Skeletal muscle satellite cell (primary cell): ENCODE measurements around the gene SNX14.
"Not testable (repeated sequence)": the region's sequence is repeated elsewhere in the genome, so short reads cannot be mapped to it uniquely, and the experiment has no call there.

Source experiments
- H3K27me3 ChIP-seq: 2 replicates; pipeline ENCODE4 v1.7.0; 2013; ENCODE audit warnings: low read length; ENCODE audit not compliant: control insufficient read depth, insufficient read depth
- H3K36me3 ChIP-seq: 2 replicates; pipeline ENCODE4 v1.7.0; 2013; ENCODE audit warnings: mild to moderate bottlenecking, control low read depth, low read length; ENCODE audit not compliant: insufficient read depth
- H3K4me1 ChIP-seq: 2 replicates; pipeline ENCODE4 v1.7.0; 2013; ENCODE audit warnings: low read length; ENCODE audit not compliant: control insufficient read depth, insufficient read depth
- H3K4me2 ChIP-seq: 2 replicates; pipeline ENCODE4 v1.7.0; 2013; ENCODE audit warnings: mild to moderate bottlenecking, low read length
- H3K4me3 ChIP-seq: 2 replicates; pipeline ENCODE4 v1.7.0; 2013; ENCODE audit warnings: low read length
- H3K9ac ChIP-seq: 2 replicates; pipeline ENCODE4 v1.7.0; 2013; ENCODE audit warnings: mild to moderate bottlenecking, low read depth, low read length, moderate library complexity
- H3K9me3 ChIP-seq: replicated peaks from 2 replicates; pipeline ENCODE4 v1.7.0; 2013; ENCODE audit warnings: mild to moderate bottlenecking, control low read depth, low read length

SNX14 gene

GRCh38 chr6:85620308-85620707 lies 26.6 kb upstream of the SNX14 start:
- Histone ChIP-seq H3K4me2 (no peak overlapping the region), H3K9ac (no peak overlapping the region), H3K9me3 (no peaks in the 10 kb centered on the region), H3K36me3 (peaks cover 96% of the 10 kb centered on the region), H3K27me3 (no peaks in the 10 kb centered on the region), H3K4me3 (no peak overlapping the region), H3K4me1 (peaks cover 7% of the 10 kb centered on the region)

GRCh38 chr6:85614780-85615179 lies 21.1 kb upstream of the SNX14 start:
- H3K4me3 ChIP-seq, result no peak overlapping the region
- H3K4me2 ChIP-seq, result no peak overlapping the region
- H3K27me3 ChIP-seq, result no peaks in the 10 kb centered on the region
- H3K4me1 ChIP-seq, result no peaks in the 10 kb centered on the region
- no peaks in the 10 kb centered on the region for H3K9me3 ChIP-seq
- H3K9ac ChIP-seq, result no peak overlapping the region
- peaks cover 99% of the 10 kb centered on the region for H3K36me3 ChIP-seq

GRCh38 chr6:85612690-85613474 lies 19.2 kb upstream of the SNX14 start:
- no peak overlapping the region for H3K9ac ChIP-seq
- peaks cover 97% of the 10 kb centered on the region for H3K36me3 ChIP-seq
- H3K4me2 ChIP-seq, result no peak overlapping the region

GRCh38 chr6:85610182-85610895 lies 16.7 kb upstream of the SNX14 start:
- H3K4me1 ChIP-seq, result no peaks in the 10 kb centered on the region
- H3K9me3 ChIP-seq, result no peaks in the 10 kb centered on the region
- no peaks in the 10 kb centered on the region for H3K27me3 ChIP-seq
- no peak overlapping the region for H3K9ac ChIP-seq
- H3K36me3 ChIP-seq, result peaks cover 90% of the 10 kb centered on the region
- H3K4me2 ChIP-seq, result no peak overlapping the region
- no peak overlapping the region for H3K4me3 ChIP-seq

More at GRCh38 chr6:85612690-85613474, 19.2 kb upstream of the SNX14 start:
- Histone ChIP-seq H3K27me3 (no peaks in the 10 kb centered on the region), H3K4me3 (no peak overlapping the region), H3K9me3 (no peaks in the 10 kb centered on the region), H3K4me1 (no peaks in the 10 kb centered on the region)

- Histone ChIP-seq H3K9ac (no peak overlapping the region), H3K27me3 (no peaks in the 10 kb centered on the region), H3K36me3 (peaks cover 29% of the 10 kb centered on the region), H3K4me1 (no peaks in the 10 kb centered on the region), H3K9me3 (no peaks in the 10 kb centered on the region), H3K4me2 (no peak overlapping the region), H3K4me3 (no peak overlapping the region)
Observed at GRCh38 chr6:85602100-85602499, 8.4 kb upstream of the SNX14 start.

- no peaks in the 10 kb centered on the region for H3K9me3 ChIP-seq
- no peaks in the 10 kb centered on the region for H3K27me3 ChIP-seq
- H3K4me3 ChIP-seq, result no peak overlapping the region
- peaks cover 3% of the 10 kb centered on the region for H3K4me1 ChIP-seq
- no peak overlapping the region for H3K4me2 ChIP-seq
- no peak overlapping the region for H3K9ac ChIP-seq
- peaks cover 17% of the 10 kb centered on the region for H3K36me3 ChIP-seq
Observed at GRCh38 chr6:85600713-85601313, 7.2 kb upstream of the SNX14 start.

GRCh38 chr6:85594197-85594930 lies 706 bp upstream of the SNX14 start:
- Histone ChIP-seq H3K4me1 (peaks cover 21% of the 10 kb centered on the region), H3K4me2 (peak overlapping the region; percentile 98), H3K9ac (peak overlapping the region; percentile 89), H3K36me3 (no peaks in the 10 kb centered on the region), H3K27me3 (no peaks in the 10 kb centered on the region), H3K9me3 (no peaks in the 10 kb centered on the region), H3K4me3 (peak overlapping the region; percentile 87)

GRCh38 chr6:85592033-85592432 lies 1.6 kb downstream of the SNX14 start:
- Histone ChIP-seq H3K9me3 (no peaks in the 10 kb centered on the region), H3K4me2 (peak overlapping the region; percentile 98), H3K4me1 (peaks cover 21% of the 10 kb centered on the region), H3K9ac (no peak overlapping the region), H3K4me3 (peak overlapping the region; percentile 48), H3K36me3 (no peaks in the 10 kb centered on the region), H3K27me3 (no peaks in the 10 kb centered on the region)

GRCh38 chr6:85591207-85591606 lies 2.5 kb downstream of the SNX14 start:
- peaks cover 21% of the 10 kb centered on the region for H3K4me1 ChIP-seq
- peak overlapping the region; percentile 13 for H3K4me2 ChIP-seq
- no peak overlapping the region for H3K9ac ChIP-seq
- no peaks in the 10 kb centered on the region for H3K27me3 ChIP-seq
- no peak overlapping the region for H3K4me3 ChIP-seq
- H3K9me3 ChIP-seq, result no peaks in the 10 kb centered on the region
- H3K36me3 ChIP-seq, result no peaks in the 10 kb centered on the region

GRCh38 chr6:85585741-85586140 lies 7.9 kb downstream of the SNX14 start:
- no peaks in the 10 kb centered on the region for H3K9me3 ChIP-seq
- H3K4me3 ChIP-seq, result no peak overlapping the region
- no peak overlapping the region for H3K9ac ChIP-seq
- H3K4me1 ChIP-seq, result peaks cover 10% of the 10 kb centered on the region
- H3K36me3 ChIP-seq, result no peaks in the 10 kb centered on the region
- H3K4me2 ChIP-seq, result no peak overlapping the region
- no peaks in the 10 kb centered on the region for H3K27me3 ChIP-seq

- not testable (repeated sequence) for H3K9ac ChIP-seq, H3K36me3 ChIP-seq, H3K4me3 ChIP-seq, H3K27me3 ChIP-seq, H3K9me3 ChIP-seq, H3K4me2 ChIP-seq
- H3K4me1 ChIP-seq, result peaks cover 20% of the 10 kb centered on the region
Observed at GRCh38 chr6:85582832-85583231, 10.8 kb downstream of the SNX14 start.
